Measurements from ENCODE around the gene PGC. TPM values are rescaled to one million over a fixed set of nuclear protein-coding genes. Genes with fewer than 3 reads are reported as not detected.
A peak's percentile ranks its signal among the peaks of the same experiment; 100 is the strongest.

The PGC gene
- polyA plus RNA-seq, 3 donors: not detected

DNA sequence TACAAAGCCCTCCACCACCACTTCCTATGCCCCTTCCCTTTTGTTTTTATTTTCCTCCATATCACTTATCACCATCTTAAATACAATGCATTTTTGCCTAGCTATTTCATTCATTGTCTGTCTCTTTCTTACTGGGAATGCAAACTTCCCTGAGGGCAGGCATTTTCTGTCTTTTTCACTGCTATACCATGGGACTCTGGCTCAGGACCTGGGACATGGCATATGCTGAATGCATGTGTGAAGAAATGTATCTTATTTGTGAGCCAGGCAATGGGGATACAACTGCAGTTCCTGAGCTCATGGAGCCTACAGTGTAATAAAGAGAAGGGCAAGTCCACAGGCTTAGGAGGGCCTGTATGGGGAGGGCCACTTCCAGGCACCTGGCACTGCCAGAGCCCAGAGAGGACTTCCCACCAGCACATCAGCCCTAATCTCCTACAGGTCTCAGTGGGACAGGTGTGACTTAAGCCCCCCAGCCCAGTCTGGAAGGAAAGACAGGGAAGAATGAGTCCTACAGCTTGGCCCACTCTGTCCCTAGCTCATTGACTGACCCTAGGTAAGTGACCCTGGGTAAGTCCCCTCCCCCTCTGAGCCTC lies 55.0 kb downstream of the PGC start:
- H3K36me3 Mint-ChIP-seq: peaks cover 60 to 62% of the 10 kb centered on the region in 2 donors
- Histone ChIP-seq H3K27me3 (ENCODE audit: control insufficient read depth in 2 of 2, insufficient read depth in 2 of 2, low read length in 2 of 2) (no peaks in the 10 kb centered on the region), H3K4me3 (replicated peaks in 1 of 3; ENCODE audit: low read depth in 2 of 3, low read length in 3 of 3) (no peak overlapping the region), H3K4me1 (ENCODE audit: control insufficient read depth in 1 of 2, insufficient read depth in 2 of 2, low read length in 2 of 2) (no peaks in the 10 kb centered on the region), H3K36me3 (replicated peaks in 1 of 2; ENCODE audit: control insufficient read depth in 1 of 2, insufficient read depth in 2 of 2, low read length in 2 of 2) (peaks cover 43 to 76% of the 10 kb centered on the region in 2 donors), H3K9ac (ENCODE audit: insufficient read depth, low read length, poor library complexity, severe bottlenecking) (no peak overlapping the region), H3K9me3 (replicated peaks in 1 of 2; ENCODE audit: control insufficient read depth in 1 of 2, insufficient read depth in 1 of 2, low read length in 2 of 2) (no peaks in the 10 kb centered on the region), H4K20me1 (ENCODE audit: insufficient read depth, low read length) (peaks cover 100% of the 10 kb centered on the region), H3K4me2 (replicated peaks; ENCODE audit: extremely low read depth, low read length, poor library complexity, severe bottlenecking) (no peak overlapping the region), H3K79me2 (ENCODE audit: insufficient read depth, low read length) (peaks cover 10% of the 10 kb centered on the region), H3K27ac (ENCODE audit: low read depth in 1 of 2, low read length in 2 of 2) (no peak overlapping the region), H2AFZ (ENCODE audit: insufficient read depth, low read depth, low read length, poor library complexity, severe bottlenecking) (no peak overlapping the region)
- peaks cover 0 to 3% (median 1%) of the 10 kb centered on the region in 3 donors for H3K27me3 Mint-ChIP-seq (ENCODE audit: low read depth in 3 of 3)
- intact Hi-C loops (cut with micrococcal nuclease): no loop called here
- no peak overlapping the region for H3K4me3 Mint-ChIP-seq
- H3K4me1 Mint-ChIP-seq: peaks cover 3% of the 10 kb centered on the region
- TF ChIP-seq, protein P1, sequence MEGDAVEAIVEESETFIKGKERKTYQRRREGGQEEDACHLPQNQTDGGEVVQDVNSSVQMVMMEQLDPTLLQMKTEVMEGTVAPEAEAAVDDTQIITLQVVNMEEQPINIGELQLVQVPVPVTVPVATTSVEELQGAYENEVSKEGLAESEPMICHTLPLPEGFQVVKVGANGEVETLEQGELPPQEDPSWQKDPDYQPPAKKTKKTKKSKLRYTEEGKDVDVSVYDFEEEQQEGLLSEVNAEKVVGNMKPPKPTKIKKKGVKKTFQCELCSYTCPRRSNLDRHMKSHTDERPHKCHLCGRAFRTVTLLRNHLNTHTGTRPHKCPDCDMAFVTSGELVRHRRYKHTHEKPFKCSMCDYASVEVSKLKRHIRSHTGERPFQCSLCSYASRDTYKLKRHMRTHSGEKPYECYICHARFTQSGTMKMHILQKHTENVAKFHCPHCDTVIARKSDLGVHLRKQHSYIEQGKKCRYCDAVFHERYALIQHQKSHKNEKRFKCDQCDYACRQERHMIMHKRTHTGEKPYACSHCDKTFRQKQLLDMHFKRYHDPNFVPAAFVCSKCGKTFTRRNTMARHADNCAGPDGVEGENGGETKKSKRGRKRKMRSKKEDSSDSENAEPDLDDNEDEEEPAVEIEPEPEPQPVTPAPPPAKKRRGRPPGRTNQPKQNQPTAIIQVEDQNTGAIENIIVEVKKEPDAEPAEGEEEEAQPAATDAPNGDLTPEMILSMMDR (IDR thresholded peaks at IDR 0.05): no peak
- no peak overlapping the region for H3K27ac Mint-ChIP-seq
- peaks cover 0 to 1% (median 0%) of the 10 kb centered on the region in 7 donors for H3K9me3 Mint-ChIP-seq
- no peak for DNase-seq

DNA sequence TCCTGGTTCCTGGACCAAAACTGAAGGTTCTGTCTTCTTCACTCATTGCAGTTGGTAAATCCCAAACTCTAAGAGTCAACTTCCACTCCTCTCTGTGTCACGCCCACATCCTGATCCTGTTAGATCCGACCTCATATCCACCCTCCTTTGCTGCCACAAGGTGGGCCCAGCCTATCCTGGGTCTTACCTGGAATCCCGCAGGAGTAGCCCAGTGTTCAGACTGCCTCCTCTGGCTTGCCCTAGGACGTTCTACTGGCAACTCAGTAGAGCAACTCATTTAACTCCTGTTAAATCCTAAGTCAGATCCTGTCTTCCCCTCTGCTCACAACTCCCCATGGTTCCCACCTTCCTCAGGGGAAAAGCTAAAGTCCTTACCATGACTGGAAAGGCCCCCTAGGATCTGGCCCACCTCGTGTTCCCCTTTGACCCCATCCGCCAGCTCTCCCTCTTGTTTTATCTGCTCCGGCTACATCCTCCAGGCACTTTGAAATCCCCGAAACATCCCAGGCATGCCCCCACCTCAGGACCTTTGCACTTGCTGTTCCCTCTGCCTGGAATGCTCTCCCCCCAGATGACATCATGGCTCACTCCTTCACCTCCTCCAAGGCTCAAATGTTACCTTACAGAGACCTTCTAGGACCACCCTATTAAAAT lies 55.6 kb downstream of the PGC start:
- Mint-ChIP-seq H3K4me1 (peaks cover 3% of the 10 kb centered on the region), H3K4me3 (no peak overlapping the region), H3K27me3 (ENCODE audit: low read depth in 3 of 3) (peaks cover 0 to 3% (median 1%) of the 10 kb centered on the region in 3 donors), H3K9me3 (peaks cover 0 to 1% (median 0%) of the 10 kb centered on the region in 7 donors), H3K36me3 (peaks cover 62 to 64% of the 10 kb centered on the region in 2 donors), H3K27ac (peak overlapping the region in 1 of 7 donors; percentile 16)
- no peak overlapping the region for H3K27ac ChIP-seq (ENCODE audit: low read depth in 1 of 2, low read length in 2 of 2)
- H3K27me3 ChIP-seq (ENCODE audit: control insufficient read depth in 2 of 2, insufficient read depth in 2 of 2, low read length in 2 of 2): no peaks in the 10 kb centered on the region
- intact Hi-C loops (cut with micrococcal nuclease): no loop called here
- peaks cover 100% of the 10 kb centered on the region for H4K20me1 ChIP-seq (ENCODE audit: insufficient read depth, low read length)
- TF ChIP-seq, protein P1 (IDR thresholded peaks at IDR 0.05): no peak
- no peak for DNase-seq
- no peaks in the 10 kb centered on the region for H3K4me1 ChIP-seq (ENCODE audit: control insufficient read depth in 1 of 2, insufficient read depth in 2 of 2, low read length in 2 of 2)
- H3K9me3 ChIP-seq (replicated peaks in 1 of 2; ENCODE audit: control insufficient read depth in 1 of 2, insufficient read depth in 1 of 2, low read length in 2 of 2): no peaks in the 10 kb centered on the region
- 98% methylated on average over 8 of the region's 8 CpGs for WGBS (ENCODE audit: insufficient coverage)
- H3K4me2 ChIP-seq (replicated peaks; ENCODE audit: extremely low read depth, low read length, poor library complexity, severe bottlenecking): no peak overlapping the region
- H3K4me3 ChIP-seq (replicated peaks in 1 of 3; ENCODE audit: low read depth in 2 of 3, low read length in 3 of 3): no peak overlapping the region
- H3K36me3 ChIP-seq (replicated peaks in 1 of 2; ENCODE audit: control insufficient read depth in 1 of 2, insufficient read depth in 2 of 2, low read length in 2 of 2): peaks cover 49 to 77% of the 10 kb centered on the region in 2 donors
- peaks cover 10% of the 10 kb centered on the region for H3K79me2 ChIP-seq (ENCODE audit: insufficient read depth, low read length)
- H2AFZ ChIP-seq (ENCODE audit: insufficient read depth, low read depth, low read length, poor library complexity, severe bottlenecking): no peak overlapping the region
- no peak overlapping the region for H3K9ac ChIP-seq (ENCODE audit: insufficient read depth, low read length, poor library complexity, severe bottlenecking)

Measured in CD14-positive monocyte (primary cell).